ENCODE data around the gene FREM2. TPM values are rescaled to one million over a fixed set of nuclear protein-coding genes. Genes with fewer than 3 reads are reported as not detected.

The FREM2 gene
- total RNA-seq, 1 donor from 2014 or later, result 13.9 TPM

DNA sequence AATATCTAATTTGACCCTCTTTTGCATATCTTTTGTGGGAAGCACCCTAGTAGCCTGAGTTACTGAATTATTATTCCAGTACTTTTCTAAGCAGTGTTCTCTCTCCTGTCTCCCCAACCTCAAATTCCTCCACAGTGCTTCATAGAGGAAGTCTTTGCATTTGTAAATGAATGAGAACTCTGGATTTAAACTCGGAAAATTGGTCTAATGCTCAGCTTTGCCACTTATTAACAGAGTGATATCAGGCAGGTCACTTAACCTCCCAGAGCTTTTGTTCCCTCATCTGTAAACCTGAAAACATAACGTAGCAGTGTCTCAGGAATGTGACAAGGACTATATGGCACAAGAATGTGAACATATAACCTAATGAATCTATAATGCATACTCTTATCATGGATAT, 26.2 kb downstream of the FREM2 start:
- no peaks in the 10 kb centered on the region for H3K4me1 ChIP-seq
- H3K9me3 ChIP-seq, result no peaks in the 10 kb centered on the region
- intact Hi-C loops (cut with DNase I), result no loop called here
- no peak overlapping the region for H3K4me3 ChIP-seq
- ATAC-seq (no peak), DNase-seq (no peak)
- H3K27ac ChIP-seq, result no peak overlapping the region
- TF ChIP-seq CTCF (IDR thresholded peaks at IDR 0.05), result no peak
- H3K27me3 ChIP-seq, result no peaks in the 10 kb centered on the region
- H3K36me3 ChIP-seq, result no peaks in the 10 kb centered on the region

- no peak for DNase-seq
- intact Hi-C loops (cut with DNase I), result no loop called here
- no peaks in the 10 kb centered on the region for H3K9me3 ChIP-seq
- H3K36me3 ChIP-seq, result no peaks in the 10 kb centered on the region
- no peak for ATAC-seq
- TF ChIP-seq CTCF (IDR thresholded peaks at IDR 0.05), result no peak
- no peak overlapping the region for H3K27ac ChIP-seq
- no peak overlapping the region for H3K4me3 ChIP-seq
- H3K4me1 ChIP-seq, result no peaks in the 10 kb centered on the region
- no peaks in the 10 kb centered on the region for H3K27me3 ChIP-seq
Observed at GRCh38 chr13:38718374-38718773, 31.5 kb downstream of the FREM2 start.

DNA sequence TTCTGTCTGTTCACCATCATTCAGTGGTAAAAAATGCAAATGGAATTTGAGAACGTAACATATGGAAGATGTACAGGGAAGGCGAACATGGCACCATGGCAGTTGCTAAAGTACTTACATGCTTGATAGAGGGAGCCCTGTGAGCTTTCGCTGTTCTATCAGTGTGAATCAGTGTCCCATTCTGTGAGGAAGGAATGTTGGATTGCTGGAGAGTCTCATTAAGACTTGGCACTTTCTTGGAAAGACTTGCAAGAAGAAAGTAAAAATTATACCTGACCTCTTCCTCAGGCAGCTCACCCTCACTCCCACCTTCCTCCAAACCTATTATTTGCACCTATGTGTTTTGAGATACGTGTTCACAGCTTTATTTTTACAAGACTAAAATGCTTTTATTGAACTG, 43.5 kb downstream of the FREM2 start:
- no peak overlapping the region for H3K4me3 ChIP-seq
- H3K27me3 ChIP-seq, result no peaks in the 10 kb centered on the region
- no peak overlapping the region for H3K27ac ChIP-seq
- H3K9me3 ChIP-seq, result no peaks in the 10 kb centered on the region
- ATAC-seq (no peak), DNase-seq (no peak)
- H3K36me3 ChIP-seq, result no peaks in the 10 kb centered on the region
- no peak for TF ChIP-seq CTCF (IDR thresholded peaks at IDR 0.05)
- intact Hi-C loops (cut with DNase I), result no loop called here
- no peaks in the 10 kb centered on the region for H3K4me1 ChIP-seq

DNA sequence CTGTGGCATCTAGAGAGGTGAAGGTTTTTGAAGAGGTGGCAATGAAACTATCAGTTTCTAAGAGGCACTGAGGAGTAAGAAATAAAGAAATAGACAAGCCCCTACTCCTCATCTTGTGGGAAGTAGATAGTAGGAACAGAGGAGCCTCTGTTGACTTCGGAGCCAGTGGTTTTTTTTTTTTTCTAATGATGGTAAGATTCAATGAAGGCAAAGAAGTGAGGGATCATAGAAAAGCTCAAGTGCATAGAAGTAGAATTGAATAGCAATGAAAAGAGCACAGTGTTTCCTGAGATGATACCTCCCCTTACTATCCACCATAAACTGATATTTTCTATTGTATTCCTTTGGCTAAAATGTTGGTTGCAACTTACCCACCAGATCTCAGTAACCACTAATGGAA, 46.3 kb downstream of the FREM2 start:
- Histone ChIP-seq H3K27me3 (no peaks in the 10 kb centered on the region), H3K9me3 (no peaks in the 10 kb centered on the region), H3K4me3 (no peak overlapping the region), H3K4me1 (no peaks in the 10 kb centered on the region), H3K36me3 (no peaks in the 10 kb centered on the region), H3K27ac (no peak overlapping the region)
- intact Hi-C loops (cut with DNase I), result no loop called here
- ATAC-seq (no peak), DNase-seq (no peak)
- no peak for TF ChIP-seq CTCF (IDR thresholded peaks at IDR 0.05)

- ATAC-seq, result no peak
- no peaks in the 10 kb centered on the region for H3K9me3 ChIP-seq
- no peaks in the 10 kb centered on the region for H3K36me3 ChIP-seq
- intact Hi-C loops (cut with DNase I), result no loop called here
- H3K4me1 ChIP-seq, result no peaks in the 10 kb centered on the region
- H3K27ac ChIP-seq, result no peak overlapping the region
- no peak for DNase-seq
- no peak for TF ChIP-seq CTCF (IDR thresholded peaks at IDR 0.05)
- H3K27me3 ChIP-seq, result no peaks in the 10 kb centered on the region
- H3K4me3 ChIP-seq, result no peak overlapping the region
Observed at GRCh38 chr13:38735665-38736440, 49.0 kb downstream of the FREM2 start.

GRCh38 chr13:38743466-38743865, 56.6 kb downstream of the FREM2 start:
- intact Hi-C loops (cut with DNase I), result no loop called here
- no peak overlapping the region for H3K27ac ChIP-seq
- no peaks in the 10 kb centered on the region for H3K36me3 ChIP-seq
- DNase-seq, result no peak
- no peaks in the 10 kb centered on the region for H3K9me3 ChIP-seq
- no peaks in the 10 kb centered on the region for H3K27me3 ChIP-seq
- no peak for ATAC-seq
- no peak overlapping the region for H3K4me3 ChIP-seq
- no peaks in the 10 kb centered on the region for H3K4me1 ChIP-seq
- TF ChIP-seq CTCF (IDR thresholded peaks at IDR 0.05), result no peak

All from upper lobe of right lung (tissue), 1 donor.